GM21576 (cell line): ENCODE measurements around the gene EPS8L2.

Experiments
- ATAC-seq: cut with Tn5 transposase; IDR thresholded peaks from one replicate; pipeline ENCODE4 v1.9.1; 2021; ENCODE audit warnings: mild to moderate bottlenecking, moderate library complexity; ENCODE audit not compliant: unreplicated experiment

Gene EPS8L2

GRCh38 chr11:705646-706438 lies at the start of gene EPS8L2:
Gene EPS8L2 (plus strand): TSS chr11:706231. CDS start chr11:709408, 3,177 bp downstream.
- ATAC-seq = no peak

- ATAC-seq = no peak
Observed at GRCh38 chr11:656426-656825, 49.6 kb upstream of the EPS8L2 start.

DNA sequence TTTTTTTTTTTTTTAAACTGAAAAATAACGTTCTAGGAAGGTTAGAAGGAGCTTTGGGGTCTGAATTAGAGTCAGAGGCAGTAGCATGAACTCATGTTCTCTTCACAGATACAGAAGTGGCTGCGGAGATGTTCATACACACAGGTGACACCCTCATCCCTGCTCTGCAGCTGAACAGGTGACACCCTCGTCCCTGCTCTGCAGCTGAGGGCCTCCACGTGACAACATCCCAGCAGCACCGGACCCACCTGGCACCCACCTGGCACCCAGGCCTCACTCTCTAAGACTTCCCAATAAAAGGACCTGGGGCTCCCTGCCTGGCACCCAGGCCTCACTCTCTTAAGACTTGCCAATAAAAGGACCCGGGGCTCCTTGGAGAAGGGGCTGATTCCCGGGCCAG lies 49.2 kb upstream of the EPS8L2 start:
- ATAC-seq = no peak

DNA sequence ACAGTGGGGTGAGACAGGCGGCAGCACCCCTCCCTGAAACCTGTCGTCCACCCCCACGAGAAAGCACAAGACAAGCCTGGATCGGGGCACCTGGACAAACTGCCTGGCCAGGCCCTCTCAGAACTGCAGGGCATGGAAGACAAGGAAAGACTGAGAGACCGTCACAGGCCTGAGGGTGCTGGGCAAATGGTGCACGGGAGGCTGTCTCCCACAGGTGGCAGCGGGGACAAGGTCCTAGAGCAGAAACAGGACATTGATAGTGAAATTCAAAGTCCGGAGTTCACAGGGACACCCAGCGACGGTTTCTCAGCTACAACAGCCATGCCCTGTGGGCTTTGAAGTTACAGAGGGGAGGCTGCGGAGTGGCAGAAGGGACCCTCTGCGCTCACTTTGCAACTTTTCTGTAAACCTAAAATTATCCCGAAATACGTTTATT lies 48.3 kb upstream of the EPS8L2 start:
- ATAC-seq = no peak

- no peak for ATAC-seq
Observed at GRCh38 chr11:659532-660085, 46.4 kb upstream of the EPS8L2 start.

- ATAC-seq = no peak
Observed at GRCh38 chr11:660281-660680, 45.8 kb upstream of the EPS8L2 start.

DNA sequence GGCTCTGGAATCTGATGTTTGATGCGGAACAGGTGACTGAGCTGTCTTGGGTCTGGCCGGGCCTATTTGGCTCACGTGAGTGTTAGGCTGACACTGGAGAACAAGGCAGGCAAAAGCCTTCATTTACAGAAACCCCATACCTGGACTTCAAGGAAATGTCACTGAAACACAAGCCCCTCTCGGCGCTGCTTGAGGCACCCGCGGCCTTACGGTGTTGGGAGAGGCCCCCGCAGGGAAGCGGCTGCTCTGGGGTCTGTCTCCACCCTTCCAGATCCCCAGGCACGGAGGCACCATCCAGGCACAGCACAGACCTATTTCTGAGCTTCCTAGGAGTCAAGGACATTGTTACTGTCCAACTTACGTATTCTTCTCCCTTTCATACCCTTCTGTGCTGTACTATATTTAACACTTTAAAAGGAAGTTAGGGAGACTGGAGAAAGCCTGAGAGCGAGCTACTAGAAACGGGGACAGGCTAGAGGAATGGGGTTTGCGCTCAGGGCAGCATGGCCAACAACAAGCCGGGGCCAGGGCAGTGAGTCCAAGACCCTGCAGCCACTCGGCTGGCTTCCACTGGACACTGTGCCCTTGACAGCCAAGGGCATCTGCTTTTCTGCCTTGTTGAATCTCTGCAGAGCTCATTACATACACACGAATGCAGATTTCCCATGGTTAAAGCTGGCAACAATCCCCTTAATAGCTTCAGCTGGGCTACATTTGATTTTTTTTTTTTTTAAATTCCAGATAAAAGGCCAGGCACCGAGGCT lies 45.2 kb upstream of the EPS8L2 start:
- no peak for ATAC-seq

GRCh38 chr11:662689-663274 lies 43.2 kb upstream of the EPS8L2 start:
- no peak for ATAC-seq

- no peak for ATAC-seq
Observed at GRCh38 chr11:665062-665703, 40.8 kb upstream of the EPS8L2 start.

- ATAC-seq = no peak
Observed at GRCh38 chr11:665704-666281, 40.2 kb upstream of the EPS8L2 start.

- no peak for ATAC-seq
Observed at GRCh38 chr11:673866-674265, 32.2 kb upstream of the EPS8L2 start.

DNA sequence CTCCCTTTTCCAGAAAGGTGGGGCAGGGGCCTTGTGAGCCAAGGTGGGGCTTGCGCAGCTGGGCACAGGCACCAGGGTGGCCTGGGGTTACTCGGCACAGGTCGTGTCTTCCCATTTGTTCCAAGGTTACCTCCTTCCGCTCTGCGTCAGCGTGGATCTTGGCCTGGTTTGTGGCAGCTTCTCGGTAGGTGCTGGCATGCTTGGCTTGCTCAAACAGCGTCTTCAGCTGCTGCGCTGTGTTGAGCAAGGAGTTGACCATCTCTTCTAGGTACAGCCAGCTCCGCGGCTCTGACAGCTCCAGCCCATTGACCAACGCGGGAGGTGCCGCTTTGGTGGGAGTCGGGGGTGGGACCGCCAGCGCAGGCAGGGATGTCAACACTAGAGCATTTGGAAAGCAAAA lies 31.6 kb upstream of the EPS8L2 start:
- ATAC-seq = no peak

DNA sequence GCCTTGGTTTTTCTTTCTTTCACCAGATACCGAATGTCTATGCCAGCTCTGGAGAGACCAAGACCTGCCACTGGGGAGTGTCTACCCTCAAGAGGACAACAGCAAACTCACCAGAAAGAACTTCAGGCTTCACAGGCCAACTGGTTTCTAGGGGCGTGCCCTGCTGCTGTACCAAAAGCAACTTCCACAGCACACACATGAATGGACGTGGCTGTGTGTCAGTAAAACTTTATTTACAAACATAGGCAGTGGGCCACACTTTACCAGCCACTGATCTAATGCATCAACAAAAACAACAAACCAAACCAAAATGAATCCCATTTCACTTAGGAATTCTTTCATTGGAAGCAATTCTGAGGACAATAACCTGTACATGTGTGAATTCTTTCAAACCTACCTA lies 27.7 kb upstream of the EPS8L2 start:
- ATAC-seq = no peak

GRCh38 chr11:679271-680207 lies 26.5 kb upstream of the EPS8L2 start:
- ATAC-seq = no peak

- no peak for ATAC-seq
Observed at GRCh38 chr11:680476-680875, 25.6 kb upstream of the EPS8L2 start.

DNA sequence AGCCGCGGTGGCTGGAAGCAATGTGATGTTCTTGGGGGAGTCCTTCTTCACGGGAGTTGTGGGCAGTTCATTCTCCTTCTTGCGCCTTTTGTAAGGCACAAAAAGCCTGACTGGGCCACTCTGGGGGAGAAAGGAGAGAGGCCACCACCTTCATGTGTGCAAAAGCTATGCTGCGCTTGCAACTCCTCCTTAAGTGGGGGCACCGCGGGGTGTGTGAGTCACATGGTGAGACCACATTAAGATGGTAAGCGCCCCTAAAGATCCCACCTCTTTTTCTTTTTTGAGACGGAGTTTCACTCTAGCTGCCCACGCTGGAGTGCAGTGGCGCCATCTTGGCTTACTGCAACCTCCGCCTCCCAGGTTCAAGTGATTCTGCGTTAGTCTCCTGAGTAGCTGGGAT lies 25.1 kb upstream of the EPS8L2 start:
- ATAC-seq = no peak

- ATAC-seq = no peak
Observed at GRCh38 chr11:686451-687243, 19.4 kb upstream of the EPS8L2 start.

GRCh38 chr11:687751-688150 lies 18.3 kb upstream of the EPS8L2 start:
- no peak for ATAC-seq

DNA sequence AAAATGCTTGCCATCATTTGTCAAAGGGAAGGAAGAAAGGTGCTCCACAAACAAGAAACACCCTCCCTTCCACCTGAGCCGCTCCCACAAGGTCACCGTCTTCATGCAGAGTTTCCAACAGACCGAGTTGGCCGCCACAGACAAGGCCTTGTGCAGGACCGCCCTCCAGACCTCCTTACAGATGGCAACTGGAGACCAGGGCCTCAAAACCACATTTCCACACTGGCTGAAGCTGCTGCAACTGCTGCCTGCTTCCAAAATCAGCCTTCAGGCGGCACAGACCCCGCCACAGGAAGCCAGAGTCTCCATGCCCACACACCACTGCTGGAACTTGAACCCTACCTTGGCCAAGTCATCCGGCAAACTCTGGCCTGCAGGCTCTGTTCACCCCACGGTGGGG lies 17.4 kb upstream of the EPS8L2 start:
- no peak for ATAC-seq
